ENCODE data around the gene MEN1. TPM values are rescaled to one million over a fixed set of nuclear protein-coding genes. Genes with fewer than 3 reads are reported as not detected.

MEN1 gene
- total and polyA plus RNA-seq, 10 donors = 17.8 to 33.6 (median 27.2) TPM

GRCh38 chr11:64854534-64855502 is 44.5 kb upstream of the MEN1 start:
- no peaks in the 10 kb centered on the region for H3K27me3 ChIP-seq (replicated peaks in 1 of 7)
- H3K9me3 ChIP-seq = no peaks in the 10 kb centered on the region
- H3K4me3 ChIP-seq = peak overlapping the region in 3 of 8 donors; percentile 3 to 46 (median 7)
- TF ChIP-seq POLR2AphosphoS5 (IDR thresholded peaks at IDR 0.05) (peak; percentile 85 to 94 (median 89)), POLR2A (IDR thresholded peaks at IDR 0.05) (no peak)
- TF ChIP-seq, protein P1, sequence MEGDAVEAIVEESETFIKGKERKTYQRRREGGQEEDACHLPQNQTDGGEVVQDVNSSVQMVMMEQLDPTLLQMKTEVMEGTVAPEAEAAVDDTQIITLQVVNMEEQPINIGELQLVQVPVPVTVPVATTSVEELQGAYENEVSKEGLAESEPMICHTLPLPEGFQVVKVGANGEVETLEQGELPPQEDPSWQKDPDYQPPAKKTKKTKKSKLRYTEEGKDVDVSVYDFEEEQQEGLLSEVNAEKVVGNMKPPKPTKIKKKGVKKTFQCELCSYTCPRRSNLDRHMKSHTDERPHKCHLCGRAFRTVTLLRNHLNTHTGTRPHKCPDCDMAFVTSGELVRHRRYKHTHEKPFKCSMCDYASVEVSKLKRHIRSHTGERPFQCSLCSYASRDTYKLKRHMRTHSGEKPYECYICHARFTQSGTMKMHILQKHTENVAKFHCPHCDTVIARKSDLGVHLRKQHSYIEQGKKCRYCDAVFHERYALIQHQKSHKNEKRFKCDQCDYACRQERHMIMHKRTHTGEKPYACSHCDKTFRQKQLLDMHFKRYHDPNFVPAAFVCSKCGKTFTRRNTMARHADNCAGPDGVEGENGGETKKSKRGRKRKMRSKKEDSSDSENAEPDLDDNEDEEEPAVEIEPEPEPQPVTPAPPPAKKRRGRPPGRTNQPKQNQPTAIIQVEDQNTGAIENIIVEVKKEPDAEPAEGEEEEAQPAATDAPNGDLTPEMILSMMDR (IDR thresholded peaks at IDR 0.05 in 8 of 11, conservative IDR thresholded peaks at IDR 0.05 in 3 of 11) = no peak
- peak overlapping the region; percentile 72 to 98 (median 92) for H3K27ac ChIP-seq
- peaks cover 92 to 100% (median 100%) of the 10 kb centered on the region in 6 donors for H3K4me1 ChIP-seq
- intact Hi-C loops (cut with DNase I; ENCODE audit: low total_unique reads) = no loop called here
- 61 to 79% (median 75%) methylated on average over 34 to 45 of the region's 45 CpGs for WGBS, 5 donors
- peaks cover 0 to 87% (median 45%) of the 10 kb centered on the region in 6 donors for H3K36me3 ChIP-seq
- DNase-seq = peak; percentile 84

DNA sequence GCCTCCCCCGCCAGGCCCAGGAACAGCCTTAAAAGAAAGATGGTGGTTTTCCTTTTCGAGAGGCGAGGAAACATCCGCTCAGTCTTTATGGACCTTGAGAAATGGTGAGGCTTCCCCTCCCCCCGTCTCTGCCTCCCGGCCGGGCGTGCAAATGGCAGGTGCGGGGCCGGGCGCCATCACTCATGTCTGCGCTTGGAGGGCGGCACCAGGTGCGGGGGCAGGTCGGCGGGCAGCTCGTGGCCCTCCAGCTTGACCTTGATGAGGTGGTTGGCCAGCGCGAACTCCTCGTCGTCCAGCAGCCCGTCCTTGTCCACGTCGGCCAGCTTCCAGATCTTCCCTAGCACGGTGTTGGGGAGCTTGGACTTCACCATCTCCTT is 43.8 kb upstream of the MEN1 start:
- DNase-seq = peak; percentile 84
- no peaks in the 10 kb centered on the region for H3K27me3 ChIP-seq (replicated peaks in 1 of 7)
- H3K27ac ChIP-seq = peak overlapping the region; percentile 72 to 98 (median 92)
- TF ChIP-seq POLR2A (IDR thresholded peaks at IDR 0.05) = no peak
- TF ChIP-seq POLR2AphosphoS5 (IDR thresholded peaks at IDR 0.05) = no peak
- TF ChIP-seq, protein P1 (IDR thresholded peaks at IDR 0.05 in 8 of 11, conservative IDR thresholded peaks at IDR 0.05 in 3 of 11) = no peak
- intact Hi-C loops (cut with DNase I; ENCODE audit: low total_unique reads) = no loop called here
- peaks cover 0 to 80% (median 41%) of the 10 kb centered on the region in 6 donors for H3K36me3 ChIP-seq
- H3K9me3 ChIP-seq = no peaks in the 10 kb centered on the region
- WGBS, 5 donors = 72 to 86% (median 82%) methylated on average over 19 to 25 of the region's 25 CpGs
- H3K4me1 ChIP-seq = peaks cover 92 to 100% (median 100%) of the 10 kb centered on the region in 6 donors
- peak overlapping the region in 5 of 8 donors; percentile 1 to 46 (median 11) for H3K4me3 ChIP-seq

DNA sequence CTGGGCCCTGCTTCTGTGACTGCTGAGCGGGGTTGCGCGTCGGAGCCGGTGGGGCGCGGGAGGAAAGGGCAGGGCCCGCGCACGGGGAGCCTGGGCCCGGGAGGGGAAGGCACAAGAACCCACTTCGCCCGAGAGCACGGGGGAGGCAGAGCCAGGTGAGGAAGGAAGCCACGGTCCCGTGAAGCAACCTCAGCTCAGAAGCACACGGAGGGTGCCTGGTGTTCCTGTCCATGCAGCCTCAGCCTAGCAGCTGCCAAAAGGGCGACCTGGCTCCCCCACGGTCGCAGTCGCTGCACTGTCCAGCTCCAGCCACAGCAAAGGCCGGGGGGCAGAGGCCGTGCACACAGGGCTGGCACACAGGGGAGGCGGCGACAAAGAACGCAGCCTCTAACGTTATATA is 43.4 kb upstream of the MEN1 start:
- TF ChIP-seq POLR2AphosphoS5 (IDR thresholded peaks at IDR 0.05) (peak; percentile 74 to 81 (median 74)), POLR2A (IDR thresholded peaks at IDR 0.05) (no peak)
- no peaks in the 10 kb centered on the region for H3K27me3 ChIP-seq (replicated peaks in 1 of 7)
- peaks cover 92 to 100% (median 100%) of the 10 kb centered on the region in 6 donors for H3K4me1 ChIP-seq
- peak; percentile 91 for DNase-seq
- H3K4me3 ChIP-seq = peak overlapping the region in 5 of 8 donors; percentile 1 to 46 (median 11)
- no peaks in the 10 kb centered on the region for H3K9me3 ChIP-seq
- peaks cover 0 to 76% (median 41%) of the 10 kb centered on the region in 6 donors for H3K36me3 ChIP-seq
- 26 to 40% (median 28%) methylated on average over 20 to 27 of the region's 27 CpGs for WGBS, 5 donors
- H3K27ac ChIP-seq = peak overlapping the region; percentile 72 to 98 (median 92)
- intact Hi-C loops (cut with DNase I; ENCODE audit: low total_unique reads) = no loop called here

DNA sequence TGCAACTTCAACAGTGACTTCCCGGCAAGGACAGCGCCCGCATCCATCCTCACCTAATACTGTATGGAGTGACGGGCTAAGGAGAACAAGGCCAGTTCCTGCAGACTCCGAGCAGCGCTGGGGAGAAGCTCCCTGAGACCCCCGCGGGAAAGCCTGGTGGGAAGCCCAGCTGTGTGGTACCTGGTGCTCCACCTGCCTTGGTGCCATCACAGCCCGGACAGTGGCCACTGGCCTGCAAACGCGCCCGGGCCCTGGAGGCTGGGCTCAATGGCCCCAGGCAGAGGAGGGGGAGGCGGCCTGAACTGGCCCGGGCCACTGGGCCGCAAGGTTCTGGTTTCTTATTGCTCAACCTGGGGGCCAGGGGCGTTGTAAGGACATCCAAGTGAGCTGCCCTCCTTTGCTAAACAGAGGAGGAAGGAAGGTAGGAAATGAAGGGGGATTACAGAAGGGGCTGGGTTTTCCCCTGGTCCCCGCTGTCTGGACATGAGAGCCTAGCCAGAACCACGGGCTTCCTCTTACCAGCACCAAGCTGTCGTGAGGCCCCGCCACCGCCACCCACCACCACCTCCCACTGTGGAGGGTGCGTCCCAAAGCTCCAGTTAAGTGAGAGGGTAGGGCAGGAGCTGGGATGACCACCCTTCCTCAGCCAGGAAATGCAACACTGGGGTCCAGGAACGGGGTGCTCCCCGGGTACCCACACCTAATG is 42.6 kb upstream of the MEN1 start:
- DNase-seq = peak; percentile 86
- 48 to 57% (median 53%) methylated on average over 21 to 24 of the region's 24 CpGs for WGBS, 5 donors
- peaks cover 0 to 68% (median 41%) of the 10 kb centered on the region in 6 donors for H3K36me3 ChIP-seq
- intact Hi-C loops (cut with DNase I; ENCODE audit: low total_unique reads) = no loop called here
- peak overlapping the region in 2 of 8 donors; percentile 18 to 46 for H3K4me3 ChIP-seq
- no peaks in the 10 kb centered on the region for H3K27me3 ChIP-seq (replicated peaks in 1 of 7)
- TF ChIP-seq POLR2A (IDR thresholded peaks at IDR 0.05) (no peak), POLR2AphosphoS5 (IDR thresholded peaks at IDR 0.05) (peak in 1 of 3 donors; percentile 59)
- TF ChIP-seq, protein P1 (IDR thresholded peaks at IDR 0.05 in 8 of 11, conservative IDR thresholded peaks at IDR 0.05 in 3 of 11) = no peak
- H3K9me3 ChIP-seq = no peaks in the 10 kb centered on the region
- H3K27ac ChIP-seq = peak overlapping the region; percentile 72 to 98 (median 92)
- peaks cover 91 to 100% (median 100%) of the 10 kb centered on the region in 6 donors for H3K4me1 ChIP-seq

Data from spleen (tissue), 11 donors.